CD1c-positive myeloid dendritic cell (primary cell): ENCODE results near the gene PITPNM2.
A peak's percentile ranks its signal among the peaks of the same experiment; 100 is the strongest.

ENCODE experiments used
- DNase-seq: peaks from one replicate; pipeline ENCODE4 v3.0.0-alpha.2; 2016; ENCODE audit errors: extremely low spot score

PITPNM2 gene

GRCh38 chr12:123150744-123151456 lies at the start of gene PITPNM2:
Gene PITPNM2 (minus strand): TSS chr12:123151090. CDS start chr12:123034590, 116,500 bp downstream.
- DNase-seq: peak; percentile 80

- no peak for DNase-seq
Measured at GRCh38 chr12:123200414-123200813, 49.5 kb upstream of the PITPNM2 start.

DNA sequence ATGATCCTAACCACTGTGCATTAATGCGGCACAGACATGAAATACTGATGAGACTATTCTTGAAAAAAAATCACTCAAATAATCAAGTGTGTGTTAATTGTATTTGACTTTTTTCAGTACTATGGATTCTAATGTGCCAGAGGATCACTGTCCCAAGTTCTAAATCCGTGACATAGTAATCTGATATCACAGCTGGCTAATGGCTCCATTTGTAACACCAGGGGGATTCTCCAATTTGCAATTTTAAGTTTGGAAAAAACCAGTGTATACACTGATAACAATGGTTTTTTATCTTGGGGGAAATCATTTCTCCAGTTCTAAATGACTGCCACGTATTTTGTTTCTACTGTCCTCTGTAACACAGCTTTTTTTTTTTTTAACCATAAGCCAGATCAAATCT lies 49.0 kb upstream of the PITPNM2 start:
- no peak for DNase-seq

- DNase-seq: no peak
Measured at GRCh38 chr12:123187637-123188036, 36.7 kb upstream of the PITPNM2 start.

DNA sequence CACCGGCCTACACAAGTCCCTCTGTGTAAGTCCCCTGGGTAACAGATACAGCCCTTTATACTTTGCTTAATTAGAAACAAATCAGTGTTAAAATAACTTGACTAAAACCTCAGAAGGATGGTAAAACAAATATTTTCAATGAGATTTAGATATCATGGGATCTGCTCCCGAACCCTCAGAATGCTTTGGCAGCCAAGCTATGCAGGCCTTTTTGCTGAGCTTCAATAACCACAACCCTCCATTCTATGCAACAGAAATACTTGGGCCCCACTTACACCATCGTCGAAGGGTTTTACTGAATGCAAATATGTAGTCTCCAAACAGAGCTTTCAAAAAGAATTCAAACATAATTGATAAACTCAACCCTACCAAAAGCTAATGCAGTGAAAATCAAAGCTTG lies 29.3 kb upstream of the PITPNM2 start:
- DNase-seq: no peak

DNA sequence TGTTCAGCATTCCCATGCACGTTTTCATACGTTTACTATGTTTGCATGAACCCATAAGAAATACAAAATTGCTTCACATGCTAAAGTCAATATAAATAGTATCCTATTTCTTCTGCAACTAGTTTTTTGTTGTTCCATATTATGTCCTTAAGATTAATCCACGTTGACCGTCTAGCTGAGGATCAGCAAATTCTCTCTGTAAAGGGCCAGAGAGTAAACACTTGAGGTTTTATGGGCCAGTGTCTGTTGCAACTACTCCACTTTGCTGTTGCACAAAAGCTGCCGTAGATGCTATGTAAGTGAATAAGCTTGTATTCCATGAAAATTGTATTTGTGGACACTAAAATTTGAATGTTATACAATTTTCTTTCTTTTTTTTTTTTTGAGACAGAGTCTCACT lies 21.1 kb upstream of the PITPNM2 start:
- DNase-seq: no peak

- DNase-seq: no peak
Measured at GRCh38 chr12:123167329-123167728, 16.4 kb upstream of the PITPNM2 start.

DNA sequence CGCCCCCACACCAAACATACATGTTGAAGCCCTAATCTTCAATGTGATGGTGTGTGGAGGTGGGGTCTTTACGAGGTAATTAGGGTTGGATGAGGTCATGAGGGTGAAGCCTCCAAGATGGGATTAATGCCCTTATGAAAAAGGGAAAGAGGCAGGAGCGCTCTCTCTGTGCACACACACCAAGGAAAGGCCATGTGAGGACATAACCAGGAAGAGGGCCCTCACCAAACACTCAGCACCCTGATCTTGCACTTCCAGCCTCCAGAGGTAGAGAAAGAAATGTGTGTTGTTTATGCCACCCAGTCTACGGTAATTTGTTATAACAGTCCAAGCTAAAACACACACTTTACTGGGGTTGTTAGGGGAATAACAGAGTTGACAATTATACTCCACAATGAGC lies 14.6 kb upstream of the PITPNM2 start:
- DNase-seq: no peak

DNA sequence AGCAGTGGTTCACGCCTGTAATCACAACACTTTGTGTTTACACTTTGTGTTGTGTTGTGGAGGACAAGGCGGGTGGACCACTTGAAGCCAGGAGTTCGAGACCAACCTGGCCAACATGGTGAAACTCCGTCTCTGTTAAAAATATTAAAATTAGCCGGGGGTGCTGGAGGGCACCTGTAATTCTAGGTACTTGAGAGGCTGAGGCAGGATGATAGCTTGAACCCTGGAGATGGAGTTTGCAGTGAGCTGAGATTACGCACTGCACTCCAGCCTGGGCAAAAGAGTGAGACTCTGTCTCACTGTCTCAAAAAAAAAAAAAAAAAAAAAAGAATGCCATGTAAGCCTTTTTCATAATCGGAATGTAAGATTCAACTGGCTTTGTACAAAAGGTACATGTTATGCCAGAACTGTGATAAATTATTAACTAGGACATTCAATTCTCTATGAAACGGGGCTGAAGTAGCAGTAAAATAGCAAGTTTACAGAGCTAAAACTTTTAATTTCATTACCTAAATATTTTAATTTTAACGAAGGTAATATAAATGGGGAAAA lies 13.9 kb upstream of the PITPNM2 start:
- DNase-seq: no peak

DNA sequence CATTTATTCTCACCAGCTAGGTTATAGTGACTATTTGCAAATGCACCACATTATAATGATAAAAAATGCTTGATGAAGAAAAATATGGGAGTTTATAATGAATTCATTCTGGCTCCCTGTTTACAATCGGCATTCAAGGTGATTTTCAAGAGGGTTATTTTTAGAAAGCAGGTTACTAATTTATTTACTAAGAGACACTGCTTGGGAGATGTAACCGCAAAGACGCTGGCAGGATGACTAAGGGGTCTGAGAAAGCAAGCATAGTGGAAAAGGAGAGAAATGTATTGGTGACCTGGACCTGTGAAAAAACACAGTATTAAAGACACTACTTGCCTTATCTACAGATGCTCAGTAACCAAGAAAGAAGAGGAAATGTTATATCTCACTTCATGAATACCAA lies 13.3 kb upstream of the PITPNM2 start:
- DNase-seq: no peak

GRCh38 chr12:123163227-123163626 lies 12.3 kb upstream of the PITPNM2 start:
- no peak for DNase-seq

DNA sequence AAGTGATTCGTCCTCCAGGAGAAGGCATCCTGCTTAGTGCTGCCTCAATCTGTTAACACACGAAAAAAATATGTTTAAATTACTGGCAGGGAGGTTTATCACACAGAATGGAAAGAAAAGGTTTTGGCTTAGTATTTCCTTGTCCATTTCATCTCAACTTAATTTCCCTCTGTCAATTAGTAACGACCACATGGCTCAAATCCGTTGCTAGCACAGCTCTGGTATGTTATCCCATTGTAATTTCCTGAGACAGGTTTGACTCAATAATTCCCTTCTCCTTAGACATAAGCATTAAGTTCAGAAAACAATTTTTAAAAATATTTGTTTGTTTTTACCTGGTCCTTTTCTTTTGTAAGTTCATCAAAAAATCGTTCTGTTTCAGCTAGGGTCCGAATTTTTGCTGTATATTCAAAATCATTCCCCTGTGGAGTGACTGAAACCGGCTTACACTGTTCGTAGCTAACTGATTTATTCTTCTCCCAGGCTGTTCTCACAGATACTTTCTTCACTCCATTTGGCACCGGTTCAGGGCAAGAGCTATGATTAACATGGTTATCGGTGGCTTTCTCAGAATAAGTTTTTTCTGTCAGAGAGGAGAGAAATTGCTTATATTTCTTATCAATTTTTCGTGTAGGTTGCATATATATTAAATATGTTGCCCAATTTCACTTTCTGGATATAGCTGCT lies 10.1 kb upstream of the PITPNM2 start:
- DNase-seq: no peak

GRCh38 chr12:123153906-123154305 lies 3.0 kb upstream of the PITPNM2 start:
- no peak for DNase-seq

GRCh38 chr12:123152833-123153232 lies 1.9 kb upstream of the PITPNM2 start:
- DNase-seq: no peak

- DNase-seq: no peak
Measured at GRCh38 chr12:123151457-123152454, 866 bp upstream of the PITPNM2 start.

GRCh38 chr12:123150275-123150743 lies 581 bp downstream of the PITPNM2 start:
- DNase-seq: no peak

GRCh38 chr12:123149501-123150274 lies 1.2 kb downstream of the PITPNM2 start:
- no peak for DNase-seq

GRCh38 chr12:123149088-123149487 lies 1.8 kb downstream of the PITPNM2 start:
- DNase-seq: no peak

DNA sequence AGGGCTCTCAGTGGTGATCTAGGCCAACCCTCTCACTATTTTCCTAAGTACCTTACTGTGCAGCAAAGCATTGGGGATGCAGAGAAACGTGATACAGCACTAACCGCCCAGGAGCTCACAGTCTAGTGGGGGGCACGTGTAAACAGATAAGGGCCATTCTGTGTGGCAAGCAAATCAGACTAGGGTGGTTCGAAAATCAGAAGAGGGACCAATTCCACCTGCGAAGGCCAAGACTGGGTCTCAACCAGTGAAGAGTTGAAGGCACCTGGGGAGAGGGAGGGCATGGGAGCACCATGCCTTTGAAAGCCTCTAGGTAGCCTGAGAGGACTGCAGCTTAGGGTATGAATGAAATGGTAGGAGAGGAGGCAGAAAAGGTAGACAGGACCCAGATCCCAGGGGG lies 2.2 kb downstream of the PITPNM2 start:
- no peak for DNase-seq

GRCh38 chr12:123148223-123148622 lies 2.7 kb downstream of the PITPNM2 start:
- no peak for DNase-seq

DNA sequence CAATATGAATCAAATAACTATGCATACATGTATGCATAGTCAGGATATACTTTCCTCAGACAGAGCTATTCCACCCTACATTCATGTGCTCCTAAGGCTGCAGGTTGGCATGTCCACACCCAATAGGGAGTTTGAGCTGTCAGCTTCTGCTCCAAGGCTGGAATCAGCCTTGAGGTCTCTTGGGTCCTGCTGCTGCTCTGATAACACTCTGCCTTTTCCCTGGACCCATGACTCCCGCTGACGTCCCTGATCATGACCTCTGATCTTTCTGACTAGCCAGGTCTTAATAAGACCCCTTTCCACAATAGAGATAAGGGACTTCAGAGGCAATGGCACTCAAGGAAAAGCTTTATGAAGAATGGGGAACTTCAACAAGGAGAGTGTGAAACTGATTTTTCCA lies 5.7 kb downstream of the PITPNM2 start:
- no peak for DNase-seq
